GM18907 (cell line): Measurements from ENCODE around the gene NDEL1.

Experiments used
- ATAC-seq: cut with Tn5 transposase; IDR thresholded peaks from one replicate; pipeline ENCODE4 v1.9.1; 2021; ENCODE audit warnings: mild to moderate bottlenecking, moderate library complexity; ENCODE audit not compliant: unreplicated experiment

The NDEL1 gene

GRCh38 chr17:8455665-8456209, 20.1 kb downstream of the NDEL1 start:
- no peak for ATAC-seq

GRCh38 chr17:8458128-8458527, 22.4 kb downstream of the NDEL1 start:
- no peak for ATAC-seq

DNA sequence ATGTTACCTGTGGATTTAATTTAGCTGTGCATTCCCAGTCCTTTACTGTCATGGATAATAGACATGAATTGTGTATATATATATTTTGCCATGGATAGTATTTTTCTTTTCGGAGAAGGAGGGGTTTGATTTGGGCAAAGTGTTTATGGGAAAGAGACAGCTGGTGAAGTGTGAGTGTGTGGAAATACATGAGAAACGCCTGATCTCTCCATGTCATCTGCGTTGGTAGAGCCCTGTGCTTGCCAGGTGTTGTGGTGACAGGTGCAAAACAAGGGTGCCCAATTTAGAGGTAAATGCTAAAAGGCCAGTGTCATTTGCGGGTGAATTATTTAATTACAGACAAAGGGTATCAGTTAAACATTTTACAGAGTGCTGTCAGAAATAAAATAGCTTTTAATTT, 23.4 kb downstream of the NDEL1 start:
- ATAC-seq: no peak

GRCh38 chr17:8459831-8460230, 24.1 kb downstream of the NDEL1 start:
- ATAC-seq: no peak

- ATAC-seq: no peak
Measured at GRCh38 chr17:8462564-8462963, 26.9 kb downstream of the NDEL1 start.

- ATAC-seq: no peak
Measured at GRCh38 chr17:8463099-8463498, 27.4 kb downstream of the NDEL1 start.

DNA sequence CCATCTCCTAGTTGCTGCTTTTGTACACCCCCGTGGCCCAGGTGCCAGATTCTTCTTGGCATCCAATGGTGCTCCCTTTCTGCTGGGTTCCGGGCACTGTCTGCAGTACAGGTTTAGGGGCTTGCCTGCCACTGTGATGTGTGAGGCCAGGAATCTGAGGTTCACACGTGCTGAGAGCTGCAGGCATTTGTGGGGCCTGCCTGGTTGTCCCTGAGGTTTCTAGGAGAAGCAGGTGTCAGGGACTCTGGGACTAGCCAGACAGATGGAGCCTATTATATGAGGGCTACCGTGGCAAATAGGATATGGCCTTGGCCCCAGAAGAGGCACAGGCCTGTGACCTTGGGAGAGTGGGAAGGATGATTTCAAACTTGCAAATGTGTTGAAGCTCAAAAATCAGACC, 29.3 kb downstream of the NDEL1 start:
- no peak for ATAC-seq

DNA sequence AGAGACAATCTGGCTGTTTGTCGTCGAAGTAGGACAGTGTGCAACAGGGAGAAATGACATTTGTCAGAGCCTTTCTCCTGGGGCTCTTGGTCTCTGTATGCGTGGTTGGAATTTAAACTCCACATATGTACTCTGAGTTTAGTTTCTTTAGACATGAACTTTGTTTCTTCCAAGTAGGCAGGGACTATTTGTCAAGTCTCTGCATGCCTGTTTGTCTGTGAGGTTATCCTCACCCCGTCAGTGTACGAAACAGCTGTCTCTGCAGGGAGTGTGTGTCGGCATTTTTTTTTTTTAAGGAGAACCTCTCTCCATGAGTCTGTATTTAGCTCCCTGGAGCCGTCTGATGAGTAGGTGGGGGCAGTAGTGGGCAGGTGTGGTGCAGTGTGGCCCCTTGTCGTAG, 29.7 kb downstream of the NDEL1 start:
- no peak for ATAC-seq

DNA sequence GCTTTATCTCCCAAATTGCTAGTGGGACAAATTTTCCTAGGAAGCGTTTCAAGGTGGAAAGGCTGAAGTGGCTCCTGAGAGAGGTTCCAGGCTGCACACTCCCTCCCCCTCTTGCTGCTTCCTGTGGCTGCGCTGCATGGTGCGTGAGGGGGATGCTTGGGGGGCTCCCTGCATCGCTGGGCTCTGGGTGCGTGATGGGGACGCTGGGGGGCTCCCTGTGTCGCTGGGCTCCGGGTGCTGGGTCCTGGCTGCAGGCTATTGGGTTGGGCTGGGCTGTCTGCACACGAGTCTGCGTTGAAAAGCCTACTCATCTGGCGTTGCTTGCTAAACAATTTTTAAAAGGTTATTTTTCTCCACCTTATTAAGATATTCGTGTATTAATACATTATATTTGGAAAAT, 30.1 kb downstream of the NDEL1 start:
- ATAC-seq: no peak

DNA sequence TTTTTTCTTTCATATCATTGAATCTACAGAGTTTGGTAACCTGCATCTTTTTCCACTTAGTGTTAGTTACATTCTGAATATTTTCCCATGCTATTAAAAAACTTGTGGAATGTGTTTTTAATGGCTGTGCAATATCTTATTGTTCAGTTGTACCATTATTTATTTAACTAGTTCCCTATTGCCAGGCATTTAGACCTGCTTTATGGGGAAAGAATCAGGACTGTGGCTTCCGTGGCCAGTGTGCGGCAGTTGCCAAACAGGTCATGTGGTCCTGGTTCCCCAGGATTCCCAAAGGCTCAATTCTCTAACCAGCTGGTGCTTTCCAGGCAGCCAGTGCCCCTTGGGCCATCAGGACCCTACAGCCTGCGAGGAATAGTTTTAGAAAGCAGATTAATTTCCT, 30.8 kb downstream of the NDEL1 start:
- ATAC-seq: no peak

DNA sequence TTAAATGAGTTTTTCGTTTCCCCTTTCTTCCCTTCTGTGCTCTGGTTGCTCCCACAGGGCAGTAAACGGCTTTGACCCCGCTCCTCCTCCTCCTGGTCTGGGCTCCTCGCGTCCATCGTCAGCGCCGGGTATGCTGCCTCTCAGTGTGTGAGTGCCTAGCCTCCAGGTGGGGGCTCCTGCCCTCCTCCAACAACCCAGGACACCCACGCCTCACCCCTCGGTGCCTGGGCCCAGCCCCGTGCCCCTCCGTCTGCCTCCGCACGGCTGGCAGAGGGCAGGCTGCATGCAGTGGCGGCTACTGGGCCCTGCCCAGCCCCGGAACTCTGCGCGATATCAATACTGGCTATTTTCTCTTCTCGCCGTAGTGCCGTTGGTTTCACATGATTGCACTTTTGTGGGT, 31.2 kb downstream of the NDEL1 start:
- ATAC-seq: no peak

DNA sequence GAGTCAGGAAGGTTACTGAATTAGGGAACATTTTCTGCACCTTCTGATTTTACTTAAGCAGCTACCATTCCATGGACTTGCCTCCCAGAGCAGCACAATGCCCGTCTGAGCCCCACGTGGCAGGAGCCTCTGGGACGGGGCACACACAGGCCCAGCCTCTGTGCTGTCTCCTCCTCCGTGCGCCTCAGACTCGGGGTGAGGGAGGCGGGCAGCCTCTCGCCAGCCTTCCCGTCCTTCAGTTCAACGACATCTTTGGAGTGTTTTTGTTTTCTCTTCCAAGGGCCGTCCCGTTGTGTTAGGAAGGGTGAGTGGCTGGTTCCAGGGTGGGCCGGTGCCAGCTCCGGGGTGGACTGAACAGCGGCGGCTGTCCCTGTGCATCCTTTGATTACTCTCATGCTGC, 31.8 kb downstream of the NDEL1 start:
- ATAC-seq: no peak

- no peak for ATAC-seq
Measured at GRCh38 chr17:8468127-8468526, 32.4 kb downstream of the NDEL1 start.

- ATAC-seq: no peak
Measured at GRCh38 chr17:8468980-8469379, 33.3 kb downstream of the NDEL1 start.

- ATAC-seq: no peak
Measured at GRCh38 chr17:8469964-8470363, 34.3 kb downstream of the NDEL1 start.

DNA sequence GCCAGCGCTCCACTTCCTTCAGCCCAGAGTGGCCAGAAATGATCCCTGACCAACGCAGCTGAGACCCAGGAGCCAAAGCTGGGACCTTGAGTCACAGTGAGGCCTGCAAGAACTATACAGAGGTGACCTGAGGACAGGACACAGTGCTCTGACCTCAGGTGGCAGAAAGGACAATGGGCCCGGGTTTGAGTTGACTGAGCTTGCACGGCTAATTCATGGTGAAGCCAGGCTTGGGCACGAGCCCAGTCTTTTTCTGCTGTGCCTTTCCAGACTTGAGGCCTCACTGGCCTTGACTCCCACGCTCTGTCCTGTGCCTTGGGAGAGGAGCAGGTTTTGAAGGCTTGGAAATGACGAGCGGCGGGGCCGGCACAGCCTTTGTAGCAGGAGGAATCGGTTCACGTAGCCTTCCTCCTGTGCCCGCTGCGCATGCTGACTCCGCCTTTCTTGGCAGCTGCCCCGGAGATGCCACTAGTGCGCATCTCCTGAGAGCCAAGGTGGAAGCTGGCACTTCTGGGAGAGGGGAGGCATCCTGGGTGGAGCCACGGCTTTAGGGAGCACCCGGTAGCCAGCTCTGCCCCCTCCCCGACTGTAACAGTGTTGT, 34.9 kb downstream of the NDEL1 start:
- no peak for ATAC-seq

- no peak for ATAC-seq
Measured at GRCh38 chr17:8472663-8473062, 37.0 kb downstream of the NDEL1 start.

DNA sequence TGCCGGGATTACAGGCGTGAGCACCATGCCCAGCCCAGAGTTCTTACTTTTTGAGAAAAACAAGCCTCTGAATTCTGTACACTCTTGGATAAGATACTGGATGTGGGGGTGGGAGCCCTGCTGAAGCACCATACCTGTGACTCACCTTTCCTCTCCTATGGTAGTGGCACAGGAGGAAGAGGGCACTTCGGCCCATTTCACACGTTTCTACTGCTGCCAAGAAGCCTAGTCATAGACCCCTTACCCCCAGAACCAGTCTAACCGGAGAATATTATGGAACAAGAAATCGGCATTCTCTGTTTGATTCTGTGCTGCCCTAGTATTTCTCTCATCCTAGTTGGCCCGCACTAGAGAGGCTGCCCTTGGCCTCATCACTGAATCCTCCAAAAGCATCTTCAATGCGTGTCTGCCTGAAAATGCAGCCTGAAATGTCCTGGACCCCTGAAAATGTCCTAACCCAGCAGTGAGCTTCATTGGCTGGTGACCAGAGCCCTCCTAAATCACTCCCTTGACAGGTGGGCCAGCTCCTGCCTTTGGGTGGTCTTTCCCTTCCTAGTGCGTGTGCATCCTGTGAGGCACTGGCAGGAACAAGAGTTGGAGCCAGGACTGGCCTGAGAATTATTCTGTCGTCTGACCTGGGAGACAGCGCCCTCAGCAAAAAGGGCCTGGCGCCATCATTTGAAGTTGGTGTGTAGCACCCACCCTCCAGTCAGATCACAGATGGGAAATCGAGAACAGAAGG, 37.9 kb downstream of the NDEL1 start:
- ATAC-seq: no peak

DNA sequence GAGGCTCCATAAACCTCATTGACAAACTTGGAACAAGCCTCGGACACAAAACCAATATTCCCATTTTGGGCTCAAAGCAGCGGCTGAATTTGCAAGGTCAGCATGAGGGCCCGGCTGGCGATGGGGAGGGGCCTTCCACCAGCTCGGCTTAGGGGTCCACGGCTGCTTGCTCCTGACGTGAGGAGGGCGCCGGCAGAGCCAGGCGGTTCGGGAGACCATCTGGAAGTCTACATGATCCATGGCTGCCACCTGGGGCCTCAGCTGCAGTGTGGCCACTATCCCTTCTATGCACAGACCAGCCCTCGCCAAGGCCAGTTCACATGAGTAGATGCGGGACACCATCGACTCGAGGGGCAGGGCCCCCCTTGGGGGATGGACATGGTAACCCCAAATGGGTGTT, 39.1 kb downstream of the NDEL1 start:
- no peak for ATAC-seq

DNA sequence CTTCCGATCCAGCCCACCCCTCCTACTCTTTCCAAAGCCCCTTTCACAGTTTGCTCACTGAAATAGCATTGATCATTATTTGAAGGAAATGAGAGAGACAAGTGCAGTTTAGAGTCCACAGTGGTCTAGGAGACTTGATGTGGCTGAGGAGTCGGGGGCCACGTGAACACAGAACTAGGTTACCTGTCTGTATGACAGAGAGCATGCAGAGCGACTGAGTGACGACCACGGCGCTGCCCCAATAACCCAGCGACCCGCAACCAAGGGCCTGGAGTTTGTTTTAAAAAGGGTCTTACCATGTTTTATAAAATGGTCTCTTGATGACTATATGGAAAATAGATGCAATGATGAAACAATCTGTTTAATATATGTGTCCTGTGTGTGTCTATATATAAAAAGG, 39.5 kb downstream of the NDEL1 start:
- ATAC-seq: no peak

- ATAC-seq: no peak
Measured at GRCh38 chr17:8475781-8476180, 40.1 kb downstream of the NDEL1 start.

- no peak for ATAC-seq
Measured at GRCh38 chr17:8476741-8477140, 41.1 kb downstream of the NDEL1 start.

DNA sequence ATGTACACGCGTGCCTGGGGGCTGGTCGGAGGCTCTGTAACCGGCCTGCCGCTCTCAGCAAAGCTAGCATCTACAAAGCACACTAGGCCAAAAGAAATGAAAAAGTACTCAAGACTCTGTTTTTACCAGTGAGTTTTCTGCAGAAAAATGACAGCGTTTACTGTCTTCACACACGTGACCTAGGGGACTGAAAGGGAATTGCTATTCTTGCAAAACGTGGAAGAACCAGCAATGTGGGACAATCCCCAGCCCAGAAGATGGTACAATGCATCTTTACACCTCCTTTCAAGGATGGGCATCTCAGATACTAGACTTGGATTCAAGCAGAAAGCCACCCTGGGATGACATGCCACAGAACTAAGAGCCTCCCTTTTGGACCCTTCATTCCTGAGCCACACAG, 41.5 kb downstream of the NDEL1 start:
- no peak for ATAC-seq
